IPS-15b (cell line): Measurements from ENCODE around the gene GATAD2B.

Source experiments
- H3K27me3 ChIP-seq: one replicate; pipeline ENCODE4 v1.6.1; 2013; ENCODE audit warnings: low read length; ENCODE audit not compliant: control insufficient read depth, insufficient read depth
- H3K36me3 ChIP-seq: one replicate; pipeline ENCODE4 v1.6.1; 2013; ENCODE audit warnings: low read length; ENCODE audit not compliant: control insufficient read depth, insufficient read depth
- H3K4me1 ChIP-seq: one replicate; pipeline ENCODE4 v1.6.1; 2013; ENCODE audit warnings: mild to moderate bottlenecking, low read length; ENCODE audit not compliant: control insufficient read depth, insufficient read depth
- H3K4me3 ChIP-seq: one replicate; pipeline ENCODE4 v1.5.1; 2013; ENCODE audit warnings: low read depth, low read length
- H3K9ac ChIP-seq: one replicate; pipeline ENCODE4 v1.6.1; 2013; ENCODE audit warnings: low read depth, mild to moderate bottlenecking, low read length
- H3K9me3 ChIP-seq: one replicate; pipeline ENCODE4 v1.6.1; 2013; ENCODE audit warnings: mild to moderate bottlenecking, low read length; ENCODE audit not compliant: control insufficient read depth, insufficient read depth

Gene GATAD2B

GRCh38 chr1:153775458-153776327, 147.1 kb downstream of the GATAD2B start:
- Histone ChIP-seq H3K9ac (peak overlapping the region; percentile 95), H3K4me3 (peak overlapping the region; percentile 95), H3K36me3 (peaks cover 29% of the 10 kb centered on the region), H3K27me3 (no peaks in the 10 kb centered on the region), H3K9me3 (no peaks in the 10 kb centered on the region), H3K4me1 (peaks cover 15% of the 10 kb centered on the region)

GRCh38 chr1:153774780-153775457, 147.9 kb downstream of the GATAD2B start, which contains the start of gene SLC27A3:
TSS of gene SLC27A3 (plus strand) at chr1:153775407. CDS start at chr1:153775498, 91 bp downstream.
- peaks cover 36% of the 10 kb centered on the region for H3K36me3 ChIP-seq
- peak within 1 kb of the TSS; percentile 95 for H3K4me3 ChIP-seq
- peak within 1 kb of the TSS; percentile 95 for H3K9ac ChIP-seq
- no peaks in the 10 kb centered on the region for H3K27me3 ChIP-seq
- peaks cover 15% of the 10 kb centered on the region for H3K4me1 ChIP-seq
- no peaks in the 10 kb centered on the region for H3K9me3 ChIP-seq

GRCh38 chr1:153774026-153774595, 148.7 kb downstream of the GATAD2B start:
- peaks cover 41% of the 10 kb centered on the region for H3K36me3 ChIP-seq
- no peaks in the 10 kb centered on the region for H3K9me3 ChIP-seq
- peak overlapping the region; percentile 95 for H3K9ac ChIP-seq
- no peaks in the 10 kb centered on the region for H3K27me3 ChIP-seq
- H3K4me1 ChIP-seq: peaks cover 15% of the 10 kb centered on the region
- H3K4me3 ChIP-seq: peak overlapping the region; percentile 95

GRCh38 chr1:153773096-153773921, 149.5 kb downstream of the GATAD2B start:
- H3K27me3 ChIP-seq: no peaks in the 10 kb centered on the region
- no peak overlapping the region for H3K9ac ChIP-seq
- peaks cover 15% of the 10 kb centered on the region for H3K4me1 ChIP-seq
- H3K9me3 ChIP-seq: no peaks in the 10 kb centered on the region
- H3K4me3 ChIP-seq: no peak overlapping the region
- H3K36me3 ChIP-seq: peaks cover 49% of the 10 kb centered on the region

GRCh38 chr1:153771841-153772593, 150.8 kb downstream of the GATAD2B start:
- H3K27me3 ChIP-seq: no peaks in the 10 kb centered on the region
- no peak overlapping the region for H3K9ac ChIP-seq
- H3K9me3 ChIP-seq: no peaks in the 10 kb centered on the region
- no peak overlapping the region for H3K4me3 ChIP-seq
- H3K36me3 ChIP-seq: peaks cover 60% of the 10 kb centered on the region
- peaks cover 13% of the 10 kb centered on the region for H3K4me1 ChIP-seq

- Histone ChIP-seq H3K36me3 (peaks cover 60% of the 10 kb centered on the region), H3K27me3 (no peaks in the 10 kb centered on the region), H3K9ac (no peak overlapping the region), H3K4me3 (no peak overlapping the region), H3K4me1 (peaks cover 9% of the 10 kb centered on the region), H3K9me3 (no peaks in the 10 kb centered on the region)
These were observed 151.5 kb downstream of the GATAD2B start for GRCh38 chr1:153771261-153771660.

GRCh38 chr1:153770797-153771196, 152.0 kb downstream of the GATAD2B start:
- peaks cover 9% of the 10 kb centered on the region for H3K4me1 ChIP-seq
- no peaks in the 10 kb centered on the region for H3K9me3 ChIP-seq
- no peak overlapping the region for H3K4me3 ChIP-seq
- no peaks in the 10 kb centered on the region for H3K27me3 ChIP-seq
- H3K9ac ChIP-seq: no peak overlapping the region
- peaks cover 60% of the 10 kb centered on the region for H3K36me3 ChIP-seq

- peaks cover 5% of the 10 kb centered on the region for H3K4me1 ChIP-seq
- peaks cover 68% of the 10 kb centered on the region for H3K36me3 ChIP-seq
- H3K4me3 ChIP-seq: no peak overlapping the region
- no peaks in the 10 kb centered on the region for H3K27me3 ChIP-seq
- H3K9ac ChIP-seq: no peak overlapping the region
- H3K9me3 ChIP-seq: no peaks in the 10 kb centered on the region
These were observed 153.6 kb downstream of the GATAD2B start for GRCh38 chr1:153769221-153769620.

- Histone ChIP-seq H3K4me3 (no peak overlapping the region), H3K27me3 (no peaks in the 10 kb centered on the region), H3K9ac (no peak overlapping the region), H3K9me3 (no peaks in the 10 kb centered on the region), H3K36me3 (peaks cover 72% of the 10 kb centered on the region), H3K4me1 (peaks cover 2% of the 10 kb centered on the region)
These were observed 154.2 kb downstream of the GATAD2B start for GRCh38 chr1:153768316-153769181.

- Histone ChIP-seq H3K4me3 (no peak overlapping the region), H3K36me3 (peaks cover 73% of the 10 kb centered on the region), H3K27me3 (no peaks in the 10 kb centered on the region), H3K9me3 (no peaks in the 10 kb centered on the region), H3K9ac (no peak overlapping the region), H3K4me1 (no peaks in the 10 kb centered on the region)
These were observed 155.3 kb downstream of the GATAD2B start for GRCh38 chr1:153767519-153767918.
